ENCODE results near the gene PROKR1. TPM values are rescaled to one million over a fixed set of nuclear protein-coding genes. Genes with fewer than 3 reads are reported as not detected.

Gene PROKR1
- total RNA-seq, 3 donors from 2014 or later, result 0.66 to 0.80 TPM; not detected in 1

- no peak for DNase-seq (ENCODE audit: low spot score in 2 of 2)
- no peak overlapping the region for H3K4me3 ChIP-seq
- no peaks in the 10 kb centered on the region for H3K9me3 ChIP-seq
- H3K36me3 ChIP-seq, result no peaks in the 10 kb centered on the region
- H3K27ac ChIP-seq, result no peak overlapping the region
- H3K4me1 ChIP-seq, result no peaks in the 10 kb centered on the region
- TF ChIP-seq POLR2A (IDR thresholded peaks at IDR 0.05) (no peak), POLR2AphosphoS5 (IDR thresholded peaks at IDR 0.05) (no peak), CTCF (IDR thresholded peaks at IDR 0.05) (no peak)
- intact Hi-C loops (cut with DNase I; ENCODE audit: low total_unique reads), result no loop called here
- H3K27me3 ChIP-seq, result no peaks in the 10 kb centered on the region
These were observed 20.2 kb downstream of the PROKR1 start for GRCh38 chr2:68663371-68664156.

GRCh38 chr2:68667371-68667770 lies 24.0 kb downstream of the PROKR1 start:
- intact Hi-C loops (cut with DNase I; ENCODE audit: low total_unique reads), result no loop called here

GRCh38 chr2:68669651-68670050 lies 26.3 kb downstream of the PROKR1 start:
- intact Hi-C loops (cut with DNase I; ENCODE audit: low total_unique reads), result no loop called here
- Histone ChIP-seq H3K27ac (no peak overlapping the region), H3K9me3 (peaks cover 0 to 7% of the 10 kb centered on the region in 2 donors), H3K4me3 (no peak overlapping the region), H3K27me3 (no peaks in the 10 kb centered on the region), H3K36me3 (no peaks in the 10 kb centered on the region), H3K4me1 (no peaks in the 10 kb centered on the region)
- DNase-seq (ENCODE audit: low spot score in 2 of 2), result no peak
- TF ChIP-seq CTCF (IDR thresholded peaks at IDR 0.05) (no peak), POLR2A (IDR thresholded peaks at IDR 0.05) (no peak), POLR2AphosphoS5 (IDR thresholded peaks at IDR 0.05) (no peak)

More at GRCh38 chr2:68667371-68667770, 24.0 kb downstream of the PROKR1 start:
- Histone ChIP-seq H3K4me3 (no peak overlapping the region), H3K36me3 (no peaks in the 10 kb centered on the region), H3K4me1 (no peaks in the 10 kb centered on the region), H3K9me3 (no peaks in the 10 kb centered on the region), H3K27me3 (no peaks in the 10 kb centered on the region), H3K27ac (no peak overlapping the region)
- TF ChIP-seq CTCF (IDR thresholded peaks at IDR 0.05) (no peak), POLR2A (IDR thresholded peaks at IDR 0.05) (no peak), POLR2AphosphoS5 (IDR thresholded peaks at IDR 0.05) (no peak)
- DNase-seq (ENCODE audit: low spot score in 2 of 2), result no peak

- no peaks in the 10 kb centered on the region for H3K36me3 ChIP-seq
- H3K9me3 ChIP-seq, result peaks cover 0 to 7% of the 10 kb centered on the region in 2 donors
- H3K4me3 ChIP-seq, result no peak overlapping the region
- H3K27me3 ChIP-seq, result no peaks in the 10 kb centered on the region
- H3K27ac ChIP-seq, result no peak overlapping the region
- no peaks in the 10 kb centered on the region for H3K4me1 ChIP-seq
- TF ChIP-seq POLR2A (IDR thresholded peaks at IDR 0.05) (no peak), CTCF (IDR thresholded peaks at IDR 0.05) (no peak), POLR2AphosphoS5 (IDR thresholded peaks at IDR 0.05) (no peak)
- intact Hi-C loops (cut with DNase I; ENCODE audit: low total_unique reads), result no loop called here
- no peak for DNase-seq (ENCODE audit: low spot score in 2 of 2)
These were observed 28.6 kb downstream of the PROKR1 start for GRCh38 chr2:68671961-68672360.

- no peaks in the 10 kb centered on the region for H3K4me1 ChIP-seq
- H3K27me3 ChIP-seq, result no peaks in the 10 kb centered on the region
- H3K36me3 ChIP-seq, result no peaks in the 10 kb centered on the region
- H3K4me3 ChIP-seq, result no peak overlapping the region
- TF ChIP-seq CTCF (IDR thresholded peaks at IDR 0.05) (no peak), POLR2AphosphoS5 (IDR thresholded peaks at IDR 0.05) (no peak), POLR2A (IDR thresholded peaks at IDR 0.05) (no peak)
- no peak for DNase-seq (ENCODE audit: low spot score in 2 of 2)
- no peak overlapping the region for H3K27ac ChIP-seq
- intact Hi-C loops (cut with DNase I; ENCODE audit: low total_unique reads), result no loop called here
- H3K9me3 ChIP-seq, result peaks cover 0 to 7% of the 10 kb centered on the region in 2 donors
These were observed 30.3 kb downstream of the PROKR1 start for GRCh38 chr2:68673631-68674030.
